Measurements from ENCODE around the gene MFSD6. TPM values are rescaled to one million over a fixed set of nuclear protein-coding genes. Genes with fewer than 3 reads are reported as not detected.

Gene MFSD6
- polyA plus RNA-seq, 1 of the 3 experiments (the other 2 are of a cell fraction): 15.1 TPM

DNA sequence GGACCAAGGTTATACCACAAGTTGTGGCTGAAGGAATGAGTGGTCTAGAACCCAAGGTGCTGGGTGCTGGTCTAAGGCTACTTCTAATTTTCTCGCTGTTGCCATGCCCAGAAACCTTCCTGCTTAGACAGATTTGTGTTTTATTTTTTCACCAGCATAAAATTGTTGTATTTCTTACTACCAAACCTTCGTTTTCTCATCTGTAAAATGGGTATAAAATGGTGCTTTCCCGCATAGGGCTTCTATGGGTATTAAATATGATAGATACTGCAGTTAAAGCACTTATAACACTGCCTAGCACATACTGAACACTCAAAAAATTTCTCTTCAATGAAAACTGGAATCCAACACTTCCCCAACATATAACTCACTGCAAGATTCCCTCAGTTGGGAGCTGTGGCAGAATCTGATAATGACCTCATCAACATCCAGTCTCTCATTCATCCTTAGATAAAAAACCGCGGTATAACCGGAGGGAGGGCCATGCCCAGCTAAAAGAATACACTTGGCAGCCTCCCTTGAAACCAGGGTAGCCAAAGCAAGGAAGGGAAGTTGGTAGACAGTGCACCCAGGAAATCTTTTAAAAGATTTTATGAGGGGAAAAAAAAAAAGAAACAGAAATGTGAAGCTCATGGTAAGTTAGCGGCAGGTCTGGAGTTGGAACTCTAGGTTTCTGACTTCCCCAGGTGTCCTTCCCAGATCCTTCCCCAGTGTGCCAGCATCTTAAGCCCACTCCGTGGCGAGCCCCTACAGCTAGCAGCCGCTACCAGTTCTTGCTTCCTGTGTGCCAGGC is 125.2 kb downstream of the MFSD6 start:
- CTCF ChIA-PET: interaction anchor here (0.7 to 1.1 kb wide), 3 partner anchors 40 to 444 kb away, joined by 3 to 4 read pairs (median 3); no protein-coding TSS in a partner anchor
- H3K9me3 ChIP-seq: no peaks in the 10 kb centered on the region
- no peaks in the 10 kb centered on the region for H3K27me3 ChIP-seq (ENCODE audit: insufficient read depth)
- no peaks in the 10 kb centered on the region for H3K36me3 ChIP-seq (replicated peaks in 1 of 2; ENCODE audit: control insufficient read depth in 1 of 2, insufficient read depth in 2 of 2, low read length in 1 of 2)
- TF ChIP-seq FOXJ3 (CRISPR knock-in tag; IDR thresholded peaks at IDR 0.05) (no peak), ELF1 (IDR thresholded peaks at IDR 0.05) (no peak)
- TF ChIP-seq, protein P1, sequence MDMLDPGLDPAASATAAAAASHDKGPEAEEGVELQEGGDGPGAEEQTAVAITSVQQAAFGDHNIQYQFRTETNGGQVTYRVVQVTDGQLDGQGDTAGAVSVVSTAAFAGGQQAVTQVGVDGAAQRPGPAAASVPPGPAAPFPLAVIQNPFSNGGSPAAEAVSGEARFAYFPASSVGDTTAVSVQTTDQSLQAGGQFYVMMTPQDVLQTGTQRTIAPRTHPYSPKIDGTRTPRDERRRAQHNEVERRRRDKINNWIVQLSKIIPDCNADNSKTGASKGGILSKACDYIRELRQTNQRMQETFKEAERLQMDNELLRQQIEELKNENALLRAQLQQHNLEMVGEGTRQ (IDR thresholded peaks at IDR 0.05; ENCODE audit: borderline replicate concordance, low read depth, low read length): no peak
- TF ChIP-seq, protein P2, sequence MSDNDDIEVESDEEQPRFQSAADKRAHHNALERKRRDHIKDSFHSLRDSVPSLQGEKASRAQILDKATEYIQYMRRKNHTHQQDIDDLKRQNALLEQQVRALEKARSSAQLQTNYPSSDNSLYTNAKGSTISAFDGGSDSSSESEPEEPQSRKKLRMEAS (IDR thresholded peaks at IDR 0.05; ENCODE audit: low read depth): no peak
- TF ChIP-seq, protein P3, sequence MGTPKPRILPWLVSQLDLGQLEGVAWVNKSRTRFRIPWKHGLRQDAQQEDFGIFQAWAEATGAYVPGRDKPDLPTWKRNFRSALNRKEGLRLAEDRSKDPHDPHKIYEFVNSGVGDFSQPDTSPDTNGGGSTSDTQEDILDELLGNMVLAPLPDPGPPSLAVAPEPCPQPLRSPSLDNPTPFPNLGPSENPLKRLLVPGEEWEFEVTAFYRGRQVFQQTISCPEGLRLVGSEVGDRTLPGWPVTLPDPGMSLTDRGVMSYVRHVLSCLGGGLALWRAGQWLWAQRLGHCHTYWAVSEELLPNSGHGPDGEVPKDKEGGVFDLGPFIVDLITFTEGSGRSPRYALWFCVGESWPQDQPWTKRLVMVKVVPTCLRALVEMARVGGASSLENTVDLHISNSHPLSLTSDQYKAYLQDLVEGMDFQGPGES (IDR thresholded peaks at IDR 0.05; ENCODE audit: low read depth, low read length): no peak
- H3K9me2 ChIP-seq: no peaks in the 10 kb centered on the region
- H3K4me1 ChIP-seq (ENCODE audit: control insufficient read depth in 1 of 2, insufficient read depth in 2 of 2, low read depth in 1 of 2, low read length in 1 of 2): peaks cover 4 to 7% of the 10 kb centered on the region in 2 experiments; a peak in 3 of 4 replicates
- peak overlapping the region in 1 of 2 experiments; percentile 76; a peak in 2 of 4 replicates for H3K4me3 ChIP-seq (ENCODE audit: low read depth in 2 of 2, low read length in 1 of 2)
- H3K79me2 ChIP-seq (ENCODE audit: insufficient read depth): no peaks in the 10 kb centered on the region
- peak; percentile 17 for DNase-seq
- no peaks in the 10 kb centered on the region for H4K20me1 ChIP-seq (ENCODE audit: insufficient read depth)
- H2AFZ ChIP-seq (ENCODE audit: low read depth): peak overlapping the region; percentile 98
- H3K27ac ChIP-seq (ENCODE audit: low read depth in 2 of 2, low read length in 1 of 2): no peak overlapping the region; a peak in 1 of 4 replicates
- POLR2A ChIA-PET: interaction anchor here (1.2 kb wide), 1 partner anchor 273 kb away, joined by 4 read pairs; no protein-coding TSS in a partner anchor
- WGBS (ENCODE audit: low lambda C conversion rate): 96% methylated on average over 10 of the region's 10 CpGs
- peak overlapping the region; percentile 85; the same call in 1 of the 2 replicates for H3K9ac ChIP-seq
- peaks cover 5% of the 10 kb centered on the region for H3F3A ChIP-seq (replicated peaks; ENCODE audit: insufficient read depth)
- H3K4me2 ChIP-seq: peak overlapping the region; percentile 84

DNA sequence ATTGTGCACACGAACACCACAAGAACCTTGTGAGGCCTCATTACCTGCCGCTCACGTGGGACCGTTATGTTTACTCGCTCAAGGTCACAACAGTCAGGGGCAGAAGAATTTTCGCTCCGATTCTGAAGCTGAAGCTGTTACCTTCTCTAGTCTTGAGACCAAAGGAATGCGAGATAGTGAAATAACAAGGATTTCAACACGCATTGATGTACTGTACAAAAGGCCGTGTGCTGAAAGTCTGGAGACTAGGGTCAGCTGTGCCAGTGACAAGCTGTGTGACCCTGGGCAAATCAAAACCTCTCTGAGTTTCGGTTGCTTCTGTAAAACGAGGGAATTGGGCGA is 125.8 kb downstream of the MFSD6 start:
- POLR2A ChIA-PET: interaction anchor here (1.2 kb wide), 1 partner anchor 272 kb away, joined by 4 read pairs; no protein-coding TSS in a partner anchor
- Histone ChIP-seq H3K9me2 (no peaks in the 10 kb centered on the region), H3F3A (replicated peaks; ENCODE audit: insufficient read depth) (peaks cover 5% of the 10 kb centered on the region), H3K4me1 (ENCODE audit: control insufficient read depth in 1 of 2, insufficient read depth in 2 of 2, low read depth in 1 of 2, low read length in 1 of 2) (peaks cover under 1 to 7% of the 10 kb centered on the region in 2 experiments; a peak in 3 of 4 replicates), H3K9ac (peak overlapping the region; percentile 85), H3K4me2 (peak overlapping the region; percentile 84), H3K79me2 (ENCODE audit: insufficient read depth) (no peaks in the 10 kb centered on the region), H3K4me3 (ENCODE audit: low read depth in 2 of 2, low read length in 1 of 2) (peak overlapping the region; percentile 75 to 76), H3K9me3 (no peaks in the 10 kb centered on the region), H3K36me3 (replicated peaks in 1 of 2; ENCODE audit: control insufficient read depth in 1 of 2, insufficient read depth in 2 of 2, low read length in 1 of 2) (no peaks in the 10 kb centered on the region), H2AFZ (ENCODE audit: low read depth) (peak overlapping the region; percentile 98), H3K27me3 (ENCODE audit: insufficient read depth) (no peaks in the 10 kb centered on the region), H4K20me1 (ENCODE audit: insufficient read depth) (no peaks in the 10 kb centered on the region), H3K27ac (ENCODE audit: low read depth in 2 of 2, low read length in 1 of 2) (peak overlapping the region in 1 of 2 experiments; percentile 84; a peak in 3 of 4 replicates)
- DNase-seq: no peak
- CTCF ChIA-PET: interaction anchor here (0.7 to 0.8 kb wide), 2 partner anchors 40 to 190 kb away, joined by 3 read pairs; no protein-coding TSS in a partner anchor
- 58% methylated on average over 12 of the region's 13 CpGs for WGBS (ENCODE audit: low lambda C conversion rate)
- no peak for TF ChIP-seq GATA2 (CRISPR knock-in tag; IDR thresholded peaks at IDR 0.05)
- TF ChIP-seq SIN3A (IDR thresholded peaks at IDR 0.05; ENCODE audit: borderline replicate concordance, low read depth, low read length): no peak
- TF ChIP-seq ELF1 (IDR thresholded peaks at IDR 0.05): no peak
- TF ChIP-seq TAF1 (IDR thresholded peaks at IDR 0.05; ENCODE audit: borderline replicate concordance, low read depth, low read length): no peak
- TF ChIP-seq, protein P4, sequence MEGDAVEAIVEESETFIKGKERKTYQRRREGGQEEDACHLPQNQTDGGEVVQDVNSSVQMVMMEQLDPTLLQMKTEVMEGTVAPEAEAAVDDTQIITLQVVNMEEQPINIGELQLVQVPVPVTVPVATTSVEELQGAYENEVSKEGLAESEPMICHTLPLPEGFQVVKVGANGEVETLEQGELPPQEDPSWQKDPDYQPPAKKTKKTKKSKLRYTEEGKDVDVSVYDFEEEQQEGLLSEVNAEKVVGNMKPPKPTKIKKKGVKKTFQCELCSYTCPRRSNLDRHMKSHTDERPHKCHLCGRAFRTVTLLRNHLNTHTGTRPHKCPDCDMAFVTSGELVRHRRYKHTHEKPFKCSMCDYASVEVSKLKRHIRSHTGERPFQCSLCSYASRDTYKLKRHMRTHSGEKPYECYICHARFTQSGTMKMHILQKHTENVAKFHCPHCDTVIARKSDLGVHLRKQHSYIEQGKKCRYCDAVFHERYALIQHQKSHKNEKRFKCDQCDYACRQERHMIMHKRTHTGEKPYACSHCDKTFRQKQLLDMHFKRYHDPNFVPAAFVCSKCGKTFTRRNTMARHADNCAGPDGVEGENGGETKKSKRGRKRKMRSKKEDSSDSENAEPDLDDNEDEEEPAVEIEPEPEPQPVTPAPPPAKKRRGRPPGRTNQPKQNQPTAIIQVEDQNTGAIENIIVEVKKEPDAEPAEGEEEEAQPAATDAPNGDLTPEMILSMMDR (IDR thresholded peaks at IDR 0.05): no peak
- no peak for TF ChIP-seq FOSL2 (IDR thresholded peaks at IDR 0.05; ENCODE audit: borderline replicate concordance, low read depth)
- TF ChIP-seq FOXM1 (IDR thresholded peaks at IDR 0.05; ENCODE audit: low read depth): no peak
- TF ChIP-seq, protein P5, sequence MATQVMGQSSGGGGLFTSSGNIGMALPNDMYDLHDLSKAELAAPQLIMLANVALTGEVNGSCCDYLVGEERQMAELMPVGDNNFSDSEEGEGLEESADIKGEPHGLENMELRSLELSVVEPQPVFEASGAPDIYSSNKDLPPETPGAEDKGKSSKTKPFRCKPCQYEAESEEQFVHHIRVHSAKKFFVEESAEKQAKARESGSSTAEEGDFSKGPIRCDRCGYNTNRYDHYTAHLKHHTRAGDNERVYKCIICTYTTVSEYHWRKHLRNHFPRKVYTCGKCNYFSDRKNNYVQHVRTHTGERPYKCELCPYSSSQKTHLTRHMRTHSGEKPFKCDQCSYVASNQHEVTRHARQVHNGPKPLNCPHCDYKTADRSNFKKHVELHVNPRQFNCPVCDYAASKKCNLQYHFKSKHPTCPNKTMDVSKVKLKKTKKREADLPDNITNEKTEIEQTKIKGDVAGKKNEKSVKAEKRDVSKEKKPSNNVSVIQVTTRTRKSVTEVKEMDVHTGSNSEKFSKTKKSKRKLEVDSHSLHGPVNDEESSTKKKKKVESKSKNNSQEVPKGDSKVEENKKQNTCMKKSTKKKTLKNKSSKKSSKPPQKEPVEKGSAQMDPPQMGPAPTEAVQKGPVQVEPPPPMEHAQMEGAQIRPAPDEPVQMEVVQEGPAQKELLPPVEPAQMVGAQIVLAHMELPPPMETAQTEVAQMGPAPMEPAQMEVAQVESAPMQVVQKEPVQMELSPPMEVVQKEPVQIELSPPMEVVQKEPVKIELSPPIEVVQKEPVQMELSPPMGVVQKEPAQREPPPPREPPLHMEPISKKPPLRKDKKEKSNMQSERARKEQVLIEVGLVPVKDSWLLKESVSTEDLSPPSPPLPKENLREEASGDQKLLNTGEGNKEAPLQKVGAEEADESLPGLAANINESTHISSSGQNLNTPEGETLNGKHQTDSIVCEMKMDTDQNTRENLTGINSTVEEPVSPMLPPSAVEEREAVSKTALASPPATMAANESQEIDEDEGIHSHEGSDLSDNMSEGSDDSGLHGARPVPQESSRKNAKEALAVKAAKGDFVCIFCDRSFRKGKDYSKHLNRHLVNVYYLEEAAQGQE (IDR thresholded peaks at IDR 0.05; ENCODE audit: low read depth, low read length): no peak
- TF ChIP-seq EZH2phosphoT487 (IDR thresholded peaks at IDR 0.05; ENCODE audit: borderline replicate concordance, low read depth): no peak
- TF ChIP-seq JUND (IDR thresholded peaks at IDR 0.05): no peak
- TF ChIP-seq RXRA (IDR thresholded peaks at IDR 0.05; ENCODE audit: borderline replicate concordance, low read depth): no peak
- no peak for TF ChIP-seq TEAD4 (IDR thresholded peaks at IDR 0.05; ENCODE audit: borderline replicate concordance, insufficient read depth)
